ENCODE data around the gene FLAD1. TPM values are rescaled to one million over a fixed set of nuclear protein-coding genes. Genes with fewer than 3 reads are reported as not detected.

The FLAD1 gene
- total and polyA plus RNA-seq, 2 of the 8 experiments (the other 6 are each of a cell fraction or from before 2014, with no cell fraction given): 104 to 143 TPM

GRCh38 chr1:154962156-154962749 is 20.9 kb upstream of the FLAD1 start:
- whole genome bisulfite sequencing, 2 experiments (ENCODE audit: extremely low coverage in 1 of 2, insufficient coverage in 1 of 2, insufficient read length in 1 of 2, insufficient replicate concordance in 2 of 2, low coverage in 1 of 2, low lambda C conversion rate in 2 of 2, missing lambda C conversion rate in 1 of 2): 22% methylated on average over 25 of the region's 25 CpGs; no CpG with 5 or more reads in 1 of the 2 experiments
- Histone ChIP-seq H3K36me3 (ENCODE audit: control insufficient read depth in 2 of 4, insufficient read depth in 4 of 4, low read length in 3 of 4) (peaks cover 18 to 44% (median 39%) of the 10 kb centered on the region in 4 experiments), H3K9ac (replicated peaks in 1 of 4; ENCODE audit: extremely low read depth in 1 of 4, low read depth in 3 of 4, low read length in 3 of 4) (peak overlapping the region; percentile 19 to 96 (median 94); a peak in 6 of 7 replicates), H3K27ac (ENCODE audit: low read depth, low read length) (peak overlapping the region; percentile 99; the same call in 1 of the 2 replicates), H4K8ac (ENCODE audit: extremely low read depth, insufficient read depth, low read length) (peak overlapping the region; percentile 98), H3K14ac (ENCODE audit: insufficient read length) (no peak overlapping the region), H3K18ac (ENCODE audit: extremely low read depth, low read length) (peak overlapping the region; percentile 28; the same call in 1 of the 2 replicates), H3K4ac (replicated peaks; ENCODE audit: insufficient read length, low read depth, low read length) (no peak overlapping the region), H3K23ac (ENCODE audit: insufficient read length) (no peak overlapping the region), H2AFZ (ENCODE audit: low read length) (no peak overlapping the region), H4K5ac (ENCODE audit: insufficient read length, low read depth, low read length) (peak overlapping the region; percentile 67), H3K56ac (replicated peaks; ENCODE audit: insufficient read length, low read depth, low read length) (peak overlapping the region; percentile 5), H3K4me2 (ENCODE audit: insufficient read depth in 1 of 2, low read depth in 2 of 2, low read length in 2 of 2) (peak overlapping the region; percentile 67 to 81), H3K9me3 (ENCODE audit: insufficient read depth in 2 of 2, low read depth in 1 of 2, low read length in 1 of 2) (no peaks in the 10 kb centered on the region), H3K79me2 (ENCODE audit: control insufficient read depth in 1 of 2, insufficient read depth in 2 of 2, low read length in 2 of 2) (peaks cover 0 to 18% of the 10 kb centered on the region in 2 experiments; a peak in 3 of 4 replicates), H2BK15ac (ENCODE audit: low read length) (no peak overlapping the region), H3K27me3 (replicated peaks in 1 of 4; ENCODE audit: control insufficient read depth in 3 of 4, extremely low read depth in 1 of 4, insufficient read depth in 3 of 4, low read length in 3 of 4) (no peaks in the 10 kb centered on the region; a peak in 1 of 7 replicates), H4K20me1 (replicated peaks in 1 of 2; ENCODE audit: control insufficient read depth in 1 of 2, insufficient read depth in 2 of 2, low read length in 2 of 2) (peaks cover 0 to 8% of the 10 kb centered on the region in 2 experiments), H2BK5ac (ENCODE audit: low read depth, low read length) (no peak overlapping the region), H3K23me2 (ENCODE audit: low read depth, low read length) (no peaks in the 10 kb centered on the region), H3K79me1 (ENCODE audit: low read depth, low read length) (peaks cover 4% of the 10 kb centered on the region), H2BK20ac (ENCODE audit: low read length) (no peak overlapping the region), H2AK5ac (ENCODE audit: low read depth, low read length) (no peak overlapping the region), H4K91ac (replicated peaks; ENCODE audit: insufficient read length, low read length) (no peak overlapping the region), H2BK120ac (replicated peaks; ENCODE audit: low read depth, low read length) (no peak overlapping the region), H3K4me1 (replicated peaks in 1 of 4; ENCODE audit: control insufficient read depth in 3 of 4, insufficient read depth in 4 of 4, low read length in 3 of 4) (peaks cover 1 to 4% (median 3%) of the 10 kb centered on the region in 4 experiments; a peak in 6 of 7 replicates), H2BK12ac (ENCODE audit: low read depth, low read length) (no peak overlapping the region; the same call in 1 of the 2 replicates), H3K4me3 (ENCODE audit: extremely low read depth in 1 of 4, insufficient read depth in 2 of 4, low read depth in 3 of 4, low read length in 4 of 4) (peak overlapping the region; percentile 50 to 84 (median 54))
- TF ChIP-seq TBP (IDR thresholded peaks at IDR 0.05; ENCODE audit: low read depth, low read length): no peak
- TF ChIP-seq ASH2L (IDR thresholded peaks at IDR 0.05; ENCODE audit: low read length): peak; percentile 9
- TF ChIP-seq POLR2A (IDR thresholded peaks at IDR 0.05; ENCODE audit: control extremely low read depth in 1 of 2, low read depth in 2 of 2, low read length in 2 of 2): no peak; a peak in 1 of 3 replicates
- TF ChIP-seq, protein P1, sequence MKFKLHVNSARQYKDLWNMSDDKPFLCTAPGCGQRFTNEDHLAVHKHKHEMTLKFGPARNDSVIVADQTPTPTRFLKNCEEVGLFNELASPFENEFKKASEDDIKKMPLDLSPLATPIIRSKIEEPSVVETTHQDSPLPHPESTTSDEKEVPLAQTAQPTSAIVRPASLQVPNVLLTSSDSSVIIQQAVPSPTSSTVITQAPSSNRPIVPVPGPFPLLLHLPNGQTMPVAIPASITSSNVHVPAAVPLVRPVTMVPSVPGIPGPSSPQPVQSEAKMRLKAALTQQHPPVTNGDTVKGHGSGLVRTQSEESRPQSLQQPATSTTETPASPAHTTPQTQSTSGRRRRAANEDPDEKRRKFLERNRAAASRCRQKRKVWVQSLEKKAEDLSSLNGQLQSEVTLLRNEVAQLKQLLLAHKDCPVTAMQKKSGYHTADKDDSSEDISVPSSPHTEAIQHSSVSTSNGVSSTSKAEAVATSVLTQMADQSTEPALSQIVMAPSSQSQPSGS (IDR thresholded peaks at IDR 0.05; ENCODE audit: low read length): peak; percentile 20; the same call in 1 of the 2 replicates
- no peak for DNase-seq (ENCODE audit: low read depth in 1 of 2, low spot score in 2 of 2)
- ChIA-PET POLR2A (ENCODE audit: partially characterized antibody) (interaction anchor here (1.2 to 42.8 kb wide), 8 partner anchors 3 to 354 kb away, joined by 3 to 662 read pairs (median 4); partner anchors contain the start of genes CKS1B, FLAD1, LENEP and PBXIP1), CTCF (ENCODE audit: partially characterized antibody) (interaction anchor here (1.0 to 8.2 kb wide), 8 partner anchors 22 to 98 kb away, joined by 3 to 113 read pairs (median 3); partner anchors contain the start of gene LENEP)
- FAIRE-seq: no peak

All from H1 (cell line).